ENCODE measurements around the gene RARRES2. TPM values are rescaled to one million over a fixed set of nuclear protein-coding genes. Genes with fewer than 3 reads are reported as not detected.
"Not testable (repeated sequence)": the region's sequence is repeated elsewhere in the genome, so short reads cannot be mapped to it uniquely, and the experiment has no call there.

The RARRES2 gene
- total and polyA plus RNA-seq, 4 donors, result 65.9 to 198 (median 97.0) TPM

DNA sequence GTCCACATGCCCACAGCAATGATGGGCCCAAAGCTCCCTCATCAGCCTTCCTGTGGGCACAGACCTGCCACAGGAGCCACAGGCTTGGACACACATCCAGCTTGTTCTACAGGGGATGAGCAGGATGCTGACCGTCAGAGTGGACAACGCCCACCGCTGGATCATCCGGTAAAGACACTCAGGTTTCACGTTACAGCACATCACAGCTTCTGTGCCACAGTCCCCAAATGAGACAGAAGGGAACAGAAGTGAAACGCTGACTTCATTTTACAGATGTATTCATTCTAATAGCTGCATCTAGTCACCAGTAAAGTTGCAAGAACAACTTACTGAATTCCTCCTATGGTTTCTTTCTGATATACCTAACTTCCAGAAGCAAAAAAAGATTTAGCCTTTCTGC lies 51.1 kb downstream of the RARRES2 start:
- H3K27ac ChIP-seq (ENCODE audit: low read depth in 1 of 2, low read length in 2 of 2); ATAC-seq (ENCODE audit: low FRiP score); H3K27me3 ChIP-seq (ENCODE audit: control insufficient read depth in 1 of 2, insufficient read depth in 2 of 2, low read length in 1 of 2); H3K36me3 ChIP-seq (ENCODE audit: control insufficient read depth in 1 of 2, insufficient read depth in 2 of 2, low read length in 1 of 2); DNase-seq; H3K4me3 ChIP-seq (ENCODE audit: low read length in 2 of 2); H3K9me3 ChIP-seq (ENCODE audit: control insufficient read depth, low read length); H3K4me1 ChIP-seq (ENCODE audit: control insufficient read depth in 1 of 2, insufficient read depth in 2 of 2, low read length in 2 of 2); intact Hi-C loops (cut with DNase I): not testable (repeated sequence)
- 39 to 53% methylated on average over 6 of the region's 6 CpGs for WGBS, 2 donors

DNA sequence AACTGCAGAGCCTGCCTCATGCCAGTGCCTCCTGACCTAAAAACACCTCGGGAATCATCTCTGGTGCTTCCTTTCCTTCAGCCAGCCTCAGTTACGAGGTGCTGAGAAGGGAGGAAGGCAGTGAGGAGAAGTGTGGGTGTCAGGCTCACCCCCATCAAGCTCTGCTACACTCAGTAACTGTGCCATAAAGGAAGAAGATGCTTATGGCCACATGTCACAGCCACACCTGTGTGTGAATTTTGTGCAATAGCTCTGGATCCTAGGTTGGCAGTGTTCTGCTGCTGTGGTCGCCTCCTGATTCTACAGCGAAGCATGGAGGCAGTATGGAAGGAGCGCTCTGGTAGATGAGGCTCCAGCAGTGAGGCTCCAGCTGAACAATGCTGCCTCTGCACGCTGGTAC lies 52.6 kb downstream of the RARRES2 start:
- intact Hi-C loops (cut with DNase I), result loop anchor here (5.0 to 10.0 kb wide), 2 partner anchors 96 to 133 kb away; no protein-coding TSS in a partner anchor
- ATAC-seq (ENCODE audit: low FRiP score); H3K4me3 ChIP-seq (ENCODE audit: low read length in 2 of 2); DNase-seq; H3K27ac ChIP-seq (ENCODE audit: low read depth in 1 of 2, low read length in 2 of 2); H3K27me3 ChIP-seq (ENCODE audit: control insufficient read depth in 1 of 2, insufficient read depth in 2 of 2, low read length in 1 of 2); H3K4me1 ChIP-seq (ENCODE audit: control insufficient read depth in 1 of 2, insufficient read depth in 2 of 2, low read length in 2 of 2); H3K9me3 ChIP-seq (ENCODE audit: control insufficient read depth, low read length); H3K36me3 ChIP-seq (ENCODE audit: control insufficient read depth in 1 of 2, insufficient read depth in 2 of 2, low read length in 1 of 2): not testable (repeated sequence)
- 89 to 91% methylated on average over 5 of the region's 6 CpGs for WGBS, 2 donors

Other genes with a start within 250 kb of the RARRES2 start
- 1 to 10 TPM; 2.5 to 2.6 TPM for gene LRRC61, start 18.3 kb downstream of the RARRES2 start, total RNA-seq
- 1 to 10 TPM in 1 of 2 donors, under 1 TPM in 1; 0.15 to 2.6 TPM for gene LRRC61, start 18.3 kb downstream of the RARRES2 start, polyA plus RNA-seq
- gene ACTR3C, start 18.1 kb downstream of the RARRES2 start, total RNA-seq, result 1 to 10 TPM; 1.2 to 5.2 TPM
- gene ACTR3C, start 18.1 kb downstream of the RARRES2 start, polyA plus RNA-seq, result under 1 TPM in 1 of 2 donors, not detected in 1; 0.75 TPM
- gene REPIN1, start 27.2 kb upstream of the RARRES2 start, total RNA-seq, result 10 to 100 TPM; 52.0 to 56.7 TPM
- gene REPIN1, start 27.2 kb upstream of the RARRES2 start, polyA plus RNA-seq, result 10 to 100 TPM; 19.7 to 44.9 TPM
- gene ZNF775, start 37.7 kb upstream of the RARRES2 start, total RNA-seq, result 1 to 10 TPM; 3.1 to 6.4 TPM
- gene ZNF775, start 37.7 kb upstream of the RARRES2 start, polyA plus RNA-seq, result 1 to 10 TPM; 1.9 to 3.5 TPM
- gene GIMAP8, start 109.0 kb upstream of the RARRES2 start, total RNA-seq, result 10 to 100 TPM; 20.0 to 41.4 TPM
- 1 to 10 TPM; 1.6 to 6.6 TPM for gene GIMAP8, start 109.0 kb upstream of the RARRES2 start, polyA plus RNA-seq
- gene GIMAP7, start 173.2 kb upstream of the RARRES2 start, total RNA-seq, result 10 to 100 TPM; 28.6 to 41.8 TPM
- 10 to 100 TPM in 1 of 2 donors, 1 to 10 TPM in 1; 5.4 to 19.0 TPM for gene GIMAP7, start 173.2 kb upstream of the RARRES2 start, polyA plus RNA-seq
- gene GIMAP4, start 225.8 kb upstream of the RARRES2 start, total RNA-seq, result 10 to 100 TPM; 37.9 to 75.3 TPM
- gene GIMAP4, start 225.8 kb upstream of the RARRES2 start, polyA plus RNA-seq, result 10 to 100 TPM in 1 of 2 donors, 1 to 10 TPM in 1; 3.2 to 29.3 TPM

Measured in aorta (tissue), 5 donors.